Measurements from ENCODE around the gene CEP19. TPM values are rescaled to one million over a fixed set of nuclear protein-coding genes. Genes with fewer than 3 reads are reported as not detected.

Gene CEP19
- total and polyA plus RNA-seq, 2 of the 8 experiments (the other 6 are each of a cell fraction or from before 2014, with no cell fraction given) = 0.95 to 1.6 TPM

DNA sequence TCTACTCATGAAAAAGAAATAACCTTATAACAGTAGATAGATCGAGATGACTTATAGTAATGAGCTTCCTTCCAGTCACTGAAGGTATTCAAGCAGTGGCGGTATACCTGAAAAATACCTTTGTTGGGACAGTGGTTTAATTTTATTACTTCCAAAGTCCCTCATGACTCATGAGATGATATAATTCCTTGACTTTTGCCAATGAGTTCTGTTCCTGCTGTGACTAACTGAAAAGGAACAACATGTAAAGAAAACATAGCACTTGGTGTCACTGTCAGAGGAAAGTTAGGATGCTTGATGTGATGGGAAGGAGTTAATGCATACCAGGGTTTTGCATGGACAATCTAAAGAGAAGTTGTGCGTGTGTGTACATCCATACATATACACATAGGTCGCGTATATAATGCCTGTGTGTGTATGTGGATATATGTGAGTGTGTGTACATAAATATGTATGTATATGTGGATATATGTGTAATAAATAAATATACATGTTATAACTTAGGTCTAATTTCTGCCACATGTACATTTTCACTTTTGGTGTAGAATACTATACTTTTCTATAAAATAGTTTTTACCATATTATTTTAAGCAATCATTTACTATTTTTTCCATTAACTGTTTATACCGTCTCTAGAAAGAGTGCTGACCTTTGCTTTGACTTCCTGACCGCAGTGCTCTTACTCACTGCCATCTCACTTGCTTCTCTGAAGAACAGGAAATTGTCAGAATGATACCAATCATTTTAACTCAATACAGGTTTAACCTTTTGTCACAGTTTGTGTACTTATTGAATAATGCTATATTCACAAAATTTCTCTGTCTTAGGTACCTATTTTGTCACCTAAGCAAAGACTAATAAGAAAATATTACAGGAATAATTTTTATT lies 15.0 kb upstream of the CEP19 start:
- no peaks in the 10 kb centered on the region; a peak in 2 of 8 replicates for H3K36me3 ChIP-seq (ENCODE audit: control insufficient read depth in 2 of 4, insufficient read depth in 4 of 4, low read length in 3 of 4)
- H4K5ac ChIP-seq (ENCODE audit: insufficient read length, low read depth, low read length) = no peak overlapping the region
- POLR2A ChIA-PET (ENCODE audit: partially characterized antibody) = interaction anchor here (1.0 to 1.4 kb wide), 2 partner anchors 10 to 14 kb away, joined by 3 to 4 read pairs; partner anchors contain the start of genes CEP19 and PIGX
- H3K4ac ChIP-seq (replicated peaks; ENCODE audit: insufficient read length, low read depth, low read length) = no peak overlapping the region
- H2BK15ac ChIP-seq (ENCODE audit: low read length) = no peak overlapping the region
- no peak overlapping the region for H2AK5ac ChIP-seq (ENCODE audit: low read depth, low read length)
- no peak overlapping the region for H3K18ac ChIP-seq (ENCODE audit: extremely low read depth, low read length)
- no peaks in the 10 kb centered on the region for H3K9me3 ChIP-seq (ENCODE audit: insufficient read depth in 2 of 2, low read depth in 1 of 2, low read length in 1 of 2)
- H4K20me1 ChIP-seq (replicated peaks in 1 of 2; ENCODE audit: control insufficient read depth in 1 of 2, insufficient read depth in 2 of 2, low read length in 2 of 2) = no peaks in the 10 kb centered on the region
- no peak overlapping the region for H3K27ac ChIP-seq (ENCODE audit: low read depth, low read length)
- no peaks in the 10 kb centered on the region for H3K4me1 ChIP-seq (replicated peaks in 1 of 4; ENCODE audit: control insufficient read depth in 3 of 4, insufficient read depth in 4 of 4, low read length in 3 of 4)
- no peaks in the 10 kb centered on the region for H3K27me3 ChIP-seq (replicated peaks in 1 of 4; ENCODE audit: control insufficient read depth in 3 of 4, extremely low read depth in 1 of 4, insufficient read depth in 3 of 4, low read length in 3 of 4)
- H4K91ac ChIP-seq (replicated peaks; ENCODE audit: insufficient read length, low read length) = no peak overlapping the region
- H3K79me2 ChIP-seq (ENCODE audit: control insufficient read depth in 1 of 2, insufficient read depth in 2 of 2, low read length in 2 of 2) = no peaks in the 10 kb centered on the region
- no peak overlapping the region for H3K9ac ChIP-seq (replicated peaks in 1 of 4; ENCODE audit: extremely low read depth in 1 of 4, low read depth in 3 of 4, low read length in 3 of 4)
- H2BK120ac ChIP-seq (replicated peaks; ENCODE audit: low read depth, low read length) = no peak overlapping the region
- 88% methylated on average over 7 of the region's 7 CpGs; no CpG with 5 or more reads in 1 of the 2 experiments for WGBS, 2 experiments (ENCODE audit: extremely low coverage in 1 of 2, insufficient coverage in 1 of 2, insufficient read length in 1 of 2, insufficient replicate concordance in 2 of 2, low coverage in 1 of 2, low lambda C conversion rate in 2 of 2, missing lambda C conversion rate in 1 of 2)
- H3K14ac ChIP-seq (ENCODE audit: insufficient read length) = no peak overlapping the region
- FAIRE-seq (no peak), DNase-seq (ENCODE audit: low read depth in 1 of 2, low spot score in 2 of 2) (no peak)
- H2AFZ ChIP-seq (ENCODE audit: low read length) = no peak overlapping the region
- no peak overlapping the region for H2BK12ac ChIP-seq (ENCODE audit: low read depth, low read length)
- H3K79me1 ChIP-seq (ENCODE audit: low read depth, low read length) = no peaks in the 10 kb centered on the region
- CTCF ChIA-PET (ENCODE audit: partially characterized antibody) = interaction anchor here (0.5 kb wide), 1 partner anchor 111 kb away, joined by 3 read pairs; no protein-coding TSS in a partner anchor
- H3K23me2 ChIP-seq (ENCODE audit: low read depth, low read length) = no peaks in the 10 kb centered on the region
- no peak overlapping the region for H2BK5ac ChIP-seq (ENCODE audit: low read depth, low read length)
- H3K4me2 ChIP-seq (ENCODE audit: insufficient read depth in 1 of 2, low read depth in 2 of 2, low read length in 2 of 2) = no peak overlapping the region
- H4K8ac ChIP-seq (ENCODE audit: extremely low read depth, insufficient read depth, low read length) = no peak overlapping the region
- no peak overlapping the region for H3K56ac ChIP-seq (replicated peaks; ENCODE audit: insufficient read length, low read depth, low read length)
- H3K23ac ChIP-seq (ENCODE audit: insufficient read length) = no peak overlapping the region
- no peak overlapping the region for H2BK20ac ChIP-seq (ENCODE audit: low read length)
- no peak overlapping the region for H3K4me3 ChIP-seq (ENCODE audit: extremely low read depth in 1 of 4, insufficient read depth in 2 of 4, low read depth in 3 of 4, low read length in 4 of 4)
- TF ChIP-seq HDAC6 (IDR thresholded peaks at IDR 0.05; ENCODE audit: low read depth, low read length) = no peak
- TF ChIP-seq JUND (IDR thresholded peaks at IDR 0.05; ENCODE audit: low read length) = no peak
- TF ChIP-seq RFX5 (IDR thresholded peaks at IDR 0.05; ENCODE audit: borderline replicate concordance, low read depth, low read length) = no peak
- no peak for TF ChIP-seq NANOG (IDR thresholded peaks at IDR 0.05; ENCODE audit: insufficient read depth, low read depth, low read length, poor library complexity, severe bottlenecking)
- TF ChIP-seq SP1 (IDR thresholded peaks at IDR 0.05; ENCODE audit: low read depth, low read length) = no peak
